Measurements from ENCODE around the gene PHEX.

Gene PHEX

GRCh38 chrX:22059775-22060174 lies 27.6 kb downstream of the PHEX start:
- ChIA-PET POLR2A (no interaction called here), CTCF (interaction anchor here (1.8 to 2.1 kb wide), 2 partner anchors 20 to 22 kb away, joined by 5 to 7 read pairs; no protein-coding TSS in a partner anchor)
- TF ChIP-seq CTCF (IDR thresholded peaks at IDR 0.05; ENCODE audit: insufficient read depth, low read length, missing control alignments) = no peak
- no peak overlapping the region for H3K4me3 ChIP-seq (ENCODE audit: low read depth, low read length)
- no peak for DNase-seq (ENCODE audit: low read depth, low spot score)

- H3K4me3 ChIP-seq (ENCODE audit: low read depth, low read length) = no peak overlapping the region
- ChIA-PET POLR2A (no interaction called here), CTCF (interaction anchor here (1.8 to 2.1 kb wide), 2 partner anchors 19 to 21 kb away, joined by 5 to 7 read pairs; no protein-coding TSS in a partner anchor)
- DNase-seq (ENCODE audit: low read depth, low spot score) = peak; percentile 26
- TF ChIP-seq CTCF (IDR thresholded peaks at IDR 0.05; ENCODE audit: insufficient read depth, low read length, missing control alignments) = no peak
These were observed 28.5 kb downstream of the PHEX start for GRCh38 chrX:22060415-22061280.

GRCh38 chrX:22063284-22063683 lies 31.2 kb downstream of the PHEX start:
- no peak for DNase-seq (ENCODE audit: low read depth, low spot score)
- ChIA-PET POLR2A (no interaction called here), CTCF (interaction anchor here (1.4 kb wide), 1 partner anchor 19 kb away, joined by 4 read pairs; no protein-coding TSS in a partner anchor)
- no peak for TF ChIP-seq CTCF (IDR thresholded peaks at IDR 0.05; ENCODE audit: insufficient read depth, low read length, missing control alignments)
- H3K4me3 ChIP-seq (ENCODE audit: low read depth, low read length) = no peak overlapping the region

- ChIA-PET POLR2A (no interaction called here), CTCF (interaction anchor here (0.9 to 5.4 kb wide), 2 partner anchors 11 to 15 kb away, joined by 3 to 46 read pairs; no protein-coding TSS in a partner anchor)
- DNase-seq (ENCODE audit: low read depth, low spot score) = no peak
- TF ChIP-seq CTCF (IDR thresholded peaks at IDR 0.05; ENCODE audit: insufficient read depth, low read length, missing control alignments) = no peak
- H3K4me3 ChIP-seq (ENCODE audit: low read depth, low read length) = no peak overlapping the region
These were observed 37.5 kb downstream of the PHEX start for GRCh38 chrX:22069586-22069985.

- no peak for DNase-seq (ENCODE audit: low read depth, low spot score)
- TF ChIP-seq CTCF (IDR thresholded peaks at IDR 0.05; ENCODE audit: insufficient read depth, low read length, missing control alignments) = no peak
- CTCF ChIA-PET = no interaction called here
- POLR2A ChIA-PET = no interaction called here
- no peak overlapping the region for H3K4me3 ChIP-seq (ENCODE audit: low read depth, low read length)
These were observed 41.8 kb downstream of the PHEX start for GRCh38 chrX:22073928-22074327.

GRCh38 chrX:22078117-22078516 lies 46.0 kb downstream of the PHEX start:
- no peak overlapping the region for H3K4me3 ChIP-seq (ENCODE audit: low read depth, low read length)
- ChIA-PET CTCF (no interaction called here), POLR2A (no interaction called here)
- DNase-seq (ENCODE audit: low read depth, low spot score) = no peak
- no peak for TF ChIP-seq CTCF (IDR thresholded peaks at IDR 0.05; ENCODE audit: insufficient read depth, low read length, missing control alignments)

Measured in AG04449 (cell line).